Effector memory CD8-positive, alpha-beta T cell (primary cell): ENCODE measurements around the gene RPS6KL1.

Experiments
- ATAC-seq: fragments of 150-1000 bp; cut with Tn5 transposase; replicated peaks from 2 replicates; pipeline ENCODE4 v1.10.0; 2021; ENCODE audit warnings: mild to moderate bottlenecking, moderate library complexity
- DNase-seq, 3 experiments: peaks; one replicate each; pipeline ENCODE4 v3.0.0; 2021
- H3K27ac Mint-ChIP-seq, 2 donors: one replicate each; pipeline ENCODE4 v1.8.0; 2022; ENCODE audit warnings: mild to moderate bottlenecking in 2 of 2, mixed read lengths in 2 of 2, moderate library complexity in 2 of 2
- H3K27me3 Mint-ChIP-seq, 2 donors: one replicate each; pipeline ENCODE4 v1.8.0; 2022; ENCODE audit warnings: mixed read lengths in 2 of 2
- H3K36me3 Mint-ChIP-seq: one replicate; pipeline ENCODE4 v1.8.0; 2022; ENCODE audit warnings: mild to moderate bottlenecking, moderate library complexity, mixed read lengths; ENCODE audit not compliant: insufficient read depth
- H3K4me1 Mint-ChIP-seq, 2 donors: one replicate each; pipeline ENCODE4 v1.8.0; 2022; ENCODE audit warnings: low read depth in 2 of 2, mixed read lengths in 2 of 2
- H3K4me3 Mint-ChIP-seq, 2 donors: one replicate each; pipeline ENCODE4 v1.8.0; 2022; ENCODE audit warnings: mild to moderate bottlenecking in 2 of 2, mixed read lengths in 2 of 2, moderate library complexity in 2 of 2
- H3K9me3 Mint-ChIP-seq, 2 donors: one replicate each; pipeline ENCODE4 v1.8.0; 2022; ENCODE audit warnings: mixed read lengths in 2 of 2

The RPS6KL1 gene

GRCh38 chr14:74892745-74893144 lies 30.3 kb downstream of the RPS6KL1 start:
- no peak overlapping the region for H3K27ac Mint-ChIP-seq
- H3K36me3 Mint-ChIP-seq = peaks cover 95% of the 10 kb centered on the region
- no peaks in the 10 kb centered on the region for H3K9me3 Mint-ChIP-seq
- H3K4me3 Mint-ChIP-seq = no peak overlapping the region
- DNase-seq = no peak
- no peaks in the 10 kb centered on the region for H3K27me3 Mint-ChIP-seq
- no peak for ATAC-seq
- H3K4me1 Mint-ChIP-seq = peaks cover 11 to 14% of the 10 kb centered on the region in 2 donors

DNA sequence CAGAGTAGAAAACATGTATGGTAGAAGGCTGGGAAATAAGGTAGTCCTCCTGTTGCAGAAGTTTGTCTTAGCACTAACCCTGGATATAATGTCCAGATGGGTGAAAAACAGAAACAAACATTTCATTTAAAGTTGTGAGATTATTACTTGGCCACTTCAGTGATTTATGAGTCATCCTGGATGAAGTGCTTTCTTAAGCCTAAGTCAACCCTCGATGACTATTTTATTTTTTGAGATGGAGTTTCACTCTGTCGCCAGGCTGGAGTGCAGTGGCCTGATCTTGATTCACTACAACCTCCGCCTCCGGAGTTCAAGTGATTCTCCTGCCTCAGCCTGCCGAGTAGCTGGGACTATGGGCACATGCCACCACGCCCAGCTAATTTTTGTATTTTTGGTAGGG lies 31.2 kb downstream of the RPS6KL1 start:
- Mint-ChIP-seq H3K9me3 (no peaks in the 10 kb centered on the region), H3K4me1 (peaks cover 12 to 16% of the 10 kb centered on the region in 2 donors), H3K4me3 (no peak overlapping the region), H3K27me3 (no peaks in the 10 kb centered on the region), H3K36me3 (peaks cover 88% of the 10 kb centered on the region), H3K27ac (peak overlapping the region in 1 of 2 donors; percentile 55)
- DNase-seq = no peak
- no peak for ATAC-seq

DNA sequence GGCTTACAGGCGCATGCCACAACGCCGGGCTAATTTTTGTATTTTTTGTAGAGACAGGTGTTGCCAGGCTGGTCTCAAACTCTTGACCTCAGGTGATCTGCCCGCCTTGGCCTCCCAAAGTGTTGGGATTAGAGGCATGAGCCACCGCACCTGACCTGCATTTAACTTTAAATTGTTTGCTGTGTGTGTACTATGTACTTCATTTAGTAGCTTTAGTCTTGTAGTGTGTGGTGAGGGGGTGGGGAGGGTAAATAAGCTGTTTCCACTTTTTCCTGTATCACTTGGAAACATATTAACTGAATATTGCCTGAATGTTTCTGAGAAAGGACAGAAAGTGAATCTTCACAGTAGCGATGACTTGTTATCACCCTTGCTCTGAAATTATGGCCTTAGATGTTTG lies 32.8 kb downstream of the RPS6KL1 start:
- no peak overlapping the region for H3K4me3 Mint-ChIP-seq
- peaks cover 82% of the 10 kb centered on the region for H3K36me3 Mint-ChIP-seq
- H3K9me3 Mint-ChIP-seq = no peaks in the 10 kb centered on the region
- H3K27me3 Mint-ChIP-seq = no peaks in the 10 kb centered on the region
- peak overlapping the region in 1 of 2 donors; percentile 46 for H3K27ac Mint-ChIP-seq
- no peak for DNase-seq
- no peak for ATAC-seq
- H3K4me1 Mint-ChIP-seq = peaks cover 23 to 29% of the 10 kb centered on the region in 2 donors

DNA sequence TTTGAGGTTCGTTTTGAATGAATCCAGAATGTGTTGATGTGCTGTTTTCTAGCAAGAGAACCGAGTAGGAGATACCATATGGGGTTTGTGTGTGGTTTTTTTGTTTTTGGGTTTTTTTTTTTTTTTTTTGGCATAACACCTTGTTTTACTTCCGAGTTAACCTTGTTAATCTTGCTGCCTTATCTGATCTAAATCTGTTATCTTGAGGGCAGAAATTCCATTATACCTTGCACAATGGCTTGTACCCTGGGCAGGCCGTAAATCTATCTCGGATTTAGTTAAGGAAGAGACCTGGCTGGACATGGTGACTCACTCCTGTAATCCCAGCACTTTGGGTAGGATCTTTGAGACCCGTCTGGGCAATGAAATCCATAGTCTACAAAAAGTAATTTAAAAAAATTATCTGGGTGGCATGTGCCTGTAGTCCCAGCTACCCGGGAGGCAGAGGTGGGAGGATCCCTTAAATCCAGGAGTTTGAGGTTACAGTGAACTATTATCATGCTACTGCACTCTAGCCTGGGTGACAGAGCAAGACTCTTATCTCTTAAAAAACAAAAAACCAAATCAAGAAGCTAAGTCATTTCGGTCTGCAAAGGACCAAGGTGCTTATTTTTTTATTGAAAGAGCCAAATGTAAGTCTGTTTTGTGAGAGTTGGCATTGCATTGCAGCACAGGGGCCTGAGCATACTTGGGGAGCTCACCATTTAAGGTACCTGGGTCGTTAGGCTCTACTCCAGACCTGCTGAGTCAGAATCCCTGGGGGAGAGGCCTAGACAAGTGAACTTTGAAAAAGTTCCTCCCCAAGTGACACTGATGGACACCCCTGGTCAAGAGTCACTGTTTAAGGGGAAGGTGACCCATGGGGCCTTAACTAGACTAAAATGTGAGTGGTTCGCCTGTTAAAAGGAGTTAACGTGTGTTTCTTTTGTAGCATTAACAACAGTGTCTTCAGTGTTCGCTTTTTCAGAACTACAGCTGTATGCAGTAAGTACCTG lies 34.6 kb downstream of the RPS6KL1 start:
- H3K9me3 Mint-ChIP-seq = no peaks in the 10 kb centered on the region
- peak overlapping the region; percentile 71 to 85 for H3K27ac Mint-ChIP-seq
- no peak for DNase-seq
- H3K4me1 Mint-ChIP-seq = peaks cover 41 to 47% of the 10 kb centered on the region in 2 donors
- ATAC-seq = peak; percentile 82
- peak overlapping the region; percentile 41 to 58 for H3K4me3 Mint-ChIP-seq
- no peaks in the 10 kb centered on the region for H3K27me3 Mint-ChIP-seq
- H3K36me3 Mint-ChIP-seq = peaks cover 66% of the 10 kb centered on the region

DNA sequence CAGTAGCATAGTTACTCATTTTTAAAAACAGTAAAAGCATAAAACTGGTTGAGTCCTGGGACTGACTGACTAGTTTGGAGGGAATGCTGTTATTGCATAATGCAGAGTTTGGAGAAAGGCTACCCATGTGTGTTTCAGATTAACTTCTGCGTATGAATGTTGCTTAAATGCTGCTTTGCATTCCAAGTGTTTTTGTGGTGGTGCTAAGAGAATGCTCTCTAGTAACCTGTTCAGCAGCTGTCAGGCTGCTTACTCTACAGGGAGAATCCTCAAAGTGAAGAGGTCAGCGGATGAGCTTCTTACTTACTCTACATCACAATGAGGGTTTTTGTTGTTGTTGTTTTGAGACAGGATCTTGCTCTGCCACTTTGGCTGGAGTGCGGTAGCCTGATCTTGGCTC lies 37.1 kb downstream of the RPS6KL1 start:
- Mint-ChIP-seq H3K4me3 (peak overlapping the region; percentile 4 to 43), H3K9me3 (no peaks in the 10 kb centered on the region), H3K27me3 (no peaks in the 10 kb centered on the region), H3K4me1 (peaks cover 56 to 63% of the 10 kb centered on the region in 2 donors), H3K36me3 (peaks cover 61% of the 10 kb centered on the region), H3K27ac (peak overlapping the region in 1 of 2 donors; percentile 55)
- DNase-seq = no peak
- no peak for ATAC-seq

GRCh38 chr14:74882103-74882920 lies 40.7 kb downstream of the RPS6KL1 start:
- Mint-ChIP-seq H3K4me3 (peak overlapping the region; percentile 97 to 98), H3K36me3 (peaks cover 27% of the 10 kb centered on the region), H3K27ac (peak overlapping the region; percentile 96 to 99), H3K27me3 (no peaks in the 10 kb centered on the region), H3K4me1 (peaks cover 48 to 55% of the 10 kb centered on the region in 2 donors), H3K9me3 (no peaks in the 10 kb centered on the region)
- ATAC-seq (peak; percentile 58), DNase-seq (peak; percentile 32 to 50 (median 36))

- H3K27me3 Mint-ChIP-seq = no peaks in the 10 kb centered on the region
- DNase-seq (peak; percentile 77 to 86 (median 84)), ATAC-seq (peak; percentile 89)
- H3K4me3 Mint-ChIP-seq = peak within 1 kb of the TSS; percentile 97 to 98
- H3K36me3 Mint-ChIP-seq = peaks cover 24% of the 10 kb centered on the region
- peak within 1 kb of the TSS; percentile 96 to 99 for H3K27ac Mint-ChIP-seq
- no peaks in the 10 kb centered on the region for H3K9me3 Mint-ChIP-seq
- H3K4me1 Mint-ChIP-seq = peaks cover 49 to 56% of the 10 kb centered on the region in 2 donors
Measured at GRCh38 chr14:74881431-74882102, 41.5 kb downstream of the RPS6KL1 start, which contains the start of gene DLST. Gene DLST, plus strand, starts transcription at chr14:74881916. Its CDS starts 38 bp downstream, at chr14:74881954.

GRCh38 chr14:74879427-74880182 lies 43.5 kb downstream of the RPS6KL1 start:
- ATAC-seq (no peak), DNase-seq (no peak)
- peaks cover 45% of the 10 kb centered on the region in 2 donors for H3K4me1 Mint-ChIP-seq
- H3K4me3 Mint-ChIP-seq = peak overlapping the region; percentile 5 to 36
- H3K27me3 Mint-ChIP-seq = no peaks in the 10 kb centered on the region
- peak overlapping the region in 1 of 2 donors; percentile 84 for H3K27ac Mint-ChIP-seq
- H3K36me3 Mint-ChIP-seq = peaks cover 18% of the 10 kb centered on the region
- H3K9me3 Mint-ChIP-seq = no peaks in the 10 kb centered on the region

- ATAC-seq = peak; percentile 81
- H3K27ac Mint-ChIP-seq = peak within 1 kb of the TSS; percentile 74 to 83
- peaks cover 20% of the 10 kb centered on the region in 2 donors for H3K4me1 Mint-ChIP-seq
- peak within 1 kb of the TSS; percentile 48 to 67 for H3K4me3 Mint-ChIP-seq
- H3K36me3 Mint-ChIP-seq = peaks cover under 1% of the 10 kb centered on the region
- DNase-seq = no peak
- no peaks in the 10 kb centered on the region for H3K27me3 Mint-ChIP-seq
- no peaks in the 10 kb centered on the region for H3K9me3 Mint-ChIP-seq
Measured at GRCh38 chr14:74875941-74876913, 46.8 kb downstream of the RPS6KL1 start, which contains the start of gene PROX2. Gene PROX2, minus strand, starts transcription at chr14:74876145. Its CDS starts 12,311 bp downstream, at chr14:74863834.

DNA sequence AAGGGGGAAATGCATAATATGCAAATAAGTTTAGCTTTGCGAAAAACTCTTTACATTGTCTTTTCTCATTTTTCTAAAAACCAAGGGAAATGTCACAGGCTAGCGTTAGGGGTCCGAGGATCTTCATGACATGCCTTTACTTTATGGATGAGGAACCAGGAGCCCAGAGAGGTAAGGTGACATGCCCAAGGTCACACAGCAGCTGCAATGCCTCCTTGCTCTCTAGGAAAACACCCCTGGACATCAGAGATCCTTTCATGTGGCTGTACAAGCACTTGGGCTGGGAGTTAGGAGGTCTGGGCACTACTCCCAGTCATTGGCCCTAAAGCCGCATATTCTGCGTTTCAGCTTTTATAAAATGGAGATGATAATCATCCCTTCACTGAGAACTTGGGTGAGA lies 47.9 kb downstream of the RPS6KL1 start:
- ATAC-seq (no peak), DNase-seq (no peak)
- Mint-ChIP-seq H3K27ac (peak overlapping the region; percentile 74 to 83), H3K36me3 (no peaks in the 10 kb centered on the region), H3K4me1 (peaks cover 13 to 15% of the 10 kb centered on the region in 2 donors), H3K4me3 (peak overlapping the region; percentile 48 to 67), H3K9me3 (no peaks in the 10 kb centered on the region), H3K27me3 (no peaks in the 10 kb centered on the region)

DNA sequence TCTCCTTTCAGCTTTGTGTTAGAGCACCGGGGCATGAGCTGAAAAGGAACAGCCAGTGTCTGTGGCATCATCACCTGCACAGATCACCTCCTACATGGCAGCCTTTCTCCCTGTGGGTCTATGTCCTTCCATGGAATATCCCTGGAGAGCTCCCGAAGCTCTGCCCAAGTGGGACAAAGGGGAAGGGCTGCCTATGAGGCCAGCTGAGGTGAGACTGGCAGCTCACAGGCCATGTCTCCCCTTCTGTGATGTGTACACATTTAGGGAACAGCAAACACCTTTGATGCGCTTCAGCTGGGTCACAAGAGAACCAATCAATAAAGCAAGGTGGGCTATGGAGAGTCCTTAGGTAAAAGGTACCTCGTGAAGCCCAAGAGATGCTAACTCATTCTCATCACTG lies 51.2 kb downstream of the RPS6KL1 start:
- ATAC-seq = no peak
- Mint-ChIP-seq H3K27me3 (no peaks in the 10 kb centered on the region), H3K36me3 (no peaks in the 10 kb centered on the region), H3K4me1 (peaks cover 19 to 24% of the 10 kb centered on the region in 2 donors), H3K4me3 (no peak overlapping the region), H3K9me3 (no peaks in the 10 kb centered on the region), H3K27ac (no peak overlapping the region)
- no peak for DNase-seq
